MM.1S (cell line): ENCODE data around the gene HEXIM1.

Experiments
- DNase-seq: peaks from one replicate; pipeline ENCODE4 v3.0.0-alpha.2; 2015
- H2AFZ ChIP-seq: fragments of 300-600 bp; sonication (generic); 2 replicates; pipeline ENCODE4 v1.6.0; 2016; ENCODE audit warnings: antibody characterized with exemption, low read length
- H3F3A ChIP-seq: fragments of 300-600 bp; sonication (generic); 2 replicates; pipeline ENCODE4 v1.6.1; 2016; ENCODE audit warnings: mild to moderate bottlenecking, antibody characterized with exemption, low read length, moderate library complexity, mixed read lengths; ENCODE audit not compliant: insufficient read depth
- H3K27ac ChIP-seq: fragments of 300-600 bp; sonication (generic); 2 replicates; pipeline ENCODE4 v1.5.1; 2016; ENCODE audit warnings: mild to moderate bottlenecking, low read length
- H3K27me3 ChIP-seq: fragments of 300-600 bp; sonication (generic); replicated peaks from 2 replicates; pipeline ENCODE4 v1.6.0; 2016; ENCODE audit warnings: low read length; ENCODE audit not compliant: insufficient read depth
- H3K36me3 ChIP-seq: fragments of 300-600 bp; sonication (generic); replicated peaks from 2 replicates; pipeline ENCODE4 v1.6.1; 2016; ENCODE audit warnings: mild to moderate bottlenecking, low read length, mixed read lengths; ENCODE audit not compliant: insufficient read depth
- H3K4me1 ChIP-seq: fragments of 300-600 bp; sonication (generic); 2 replicates; pipeline ENCODE4 v1.6.1; 2016; ENCODE audit warnings: low read length, mixed read lengths
- H3K4me2 ChIP-seq: fragments of 300-600 bp; sonication (generic); 2 replicates; pipeline ENCODE4 v1.6.0; 2016; ENCODE audit warnings: low read depth, low read length
- H3K4me3 ChIP-seq: fragments of 300-600 bp; sonication (generic); 2 replicates; pipeline ENCODE4 v1.5.1; 2016; ENCODE audit warnings: low read length, mixed read lengths
- H3K79me2 ChIP-seq: fragments of 300-600 bp; sonication (generic); 2 replicates; pipeline ENCODE4 v1.6.1; 2016; ENCODE audit warnings: mixed run types, low read length, mixed read lengths
- H3K9ac ChIP-seq: fragments of 300-600 bp; sonication (generic); 2 replicates; pipeline ENCODE4 v1.6.1; 2016; ENCODE audit warnings: low read length, mixed read lengths
- H3K9me2 ChIP-seq: fragments of 300-600 bp; sonication (generic); replicated peaks from 2 replicates; pipeline ENCODE4 v1.6.1; 2016; ENCODE audit warnings: mild to moderate bottlenecking, low read length, mixed read lengths; ENCODE audit not compliant: insufficient read depth
- H3K9me3 ChIP-seq: fragments of 300-600 bp; sonication (generic); replicated peaks from 2 replicates; pipeline ENCODE4 v1.6.1; 2016; ENCODE audit warnings: mild to moderate bottlenecking, low read length, mixed read lengths; ENCODE audit not compliant: insufficient read depth
- H4K20me1 ChIP-seq: fragments of 300-600 bp; sonication (generic); 2 replicates; pipeline ENCODE4 v1.6.1; 2016; ENCODE audit warnings: mild to moderate bottlenecking, low read length, moderate library complexity, mixed read lengths; ENCODE audit not compliant: insufficient read depth
- CTCF ChIP-seq: fragments of 300-600 bp; sonication (generic); IDR thresholded peaks from 2 replicates; pipeline ENCODE4 v1.5.1; 2016; ENCODE audit warnings: antibody characterized with exemption, low read length, mixed read lengths
- EZH2 ChIP-seq: fragments of 300-600 bp; sonication (generic); optimal IDR thresholded peaks from 2 replicates; pipeline ENCODE3; 2017; ENCODE audit warnings: low read depth, mild to moderate bottlenecking, antibody characterized with exemption, low read length, mixed read lengths
- EZH2phosphoT487 ChIP-seq: fragments of 300-600 bp; sonication (generic); IDR thresholded peaks from 2 replicates; pipeline ENCODE4 v1.6.1; 2018; ENCODE audit warnings: antibody characterized with exemption, low read length

Gene HEXIM1

DNA sequence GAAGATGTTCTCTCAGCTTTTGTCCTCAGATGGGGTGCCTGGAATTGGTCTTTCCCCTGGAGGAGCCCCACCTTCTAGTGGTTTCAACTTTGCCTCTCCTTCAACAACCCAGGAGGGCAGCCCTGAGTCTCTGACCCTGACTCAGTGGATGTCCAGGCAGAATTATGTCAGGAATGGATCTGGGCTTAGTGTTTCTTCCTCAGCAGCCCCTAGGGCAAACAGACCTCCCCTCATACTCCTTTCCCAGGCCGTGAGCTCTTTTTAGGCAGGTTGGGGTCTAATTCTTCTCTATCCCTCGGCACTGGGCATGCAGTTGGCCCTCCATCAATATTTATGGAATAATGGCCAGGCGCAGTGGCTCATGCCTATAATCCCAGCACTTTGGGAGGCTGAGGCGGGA, 53.2 kb downstream of the HEXIM1 start:
- Histone ChIP-seq H3K9me2 (no peaks in the 10 kb centered on the region), H3K79me2 (no peaks in the 10 kb centered on the region), H2AFZ (no peak overlapping the region), H3K4me3 (no peak overlapping the region), H3F3A (peaks cover 3% of the 10 kb centered on the region; the same call in 1 of the 2 replicates), H3K4me2 (no peak overlapping the region), H3K9me3 (no peaks in the 10 kb centered on the region), H3K27ac (no peak overlapping the region), H3K4me1 (no peaks in the 10 kb centered on the region), H3K9ac (no peak overlapping the region), H3K36me3 (no peaks in the 10 kb centered on the region), H3K27me3 (no peaks in the 10 kb centered on the region), H4K20me1 (no peaks in the 10 kb centered on the region)
- TF ChIP-seq EZH2 (no peak), EZH2phosphoT487 (no peak), CTCF (no peak)
- no peak for DNase-seq
